ENCODE results near the gene ADAM20. TPM values are rescaled to one million over a fixed set of nuclear protein-coding genes. Genes with fewer than 3 reads are reported as not detected.

ADAM20 gene
- total RNA-seq, 1 donor from 2014 or later = 0.85 TPM

DNA sequence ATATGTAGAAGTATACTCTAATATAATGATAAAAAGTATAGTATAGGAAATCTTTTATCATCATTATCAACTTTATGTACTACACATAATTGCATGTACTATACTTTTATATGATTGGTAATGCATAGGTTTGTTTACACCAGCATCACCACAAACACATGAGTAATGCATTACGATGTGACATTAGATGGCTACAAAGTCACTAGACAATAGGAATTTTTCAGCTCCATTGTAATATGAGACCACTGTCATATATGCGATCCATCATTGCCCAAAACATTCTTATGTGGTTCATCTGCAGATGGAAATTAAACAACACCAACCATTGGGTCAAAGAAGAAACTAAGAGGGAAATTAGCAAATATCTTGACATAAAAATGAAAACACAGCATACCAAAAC, 4.4 kb downstream of the ADAM20 start:
- H3K9me3 Mint-ChIP-seq = peaks cover 7% of the 10 kb centered on the region
- TF ChIP-seq CTCF (conservative IDR thresholded peaks at IDR 0.05) = no peak
- no peak overlapping the region for H3K4me3 Mint-ChIP-seq
- H3K27ac Mint-ChIP-seq = no peak overlapping the region
- no peaks in the 10 kb centered on the region for H3K27me3 Mint-ChIP-seq
- H3K36me3 Mint-ChIP-seq = peaks cover 11% of the 10 kb centered on the region
- DNase-seq (ENCODE audit: extremely low spot score, unreplicated experiment) = no peak
- no peaks in the 10 kb centered on the region for H3K4me1 Mint-ChIP-seq (ENCODE audit: unreplicated experiment)

DNA sequence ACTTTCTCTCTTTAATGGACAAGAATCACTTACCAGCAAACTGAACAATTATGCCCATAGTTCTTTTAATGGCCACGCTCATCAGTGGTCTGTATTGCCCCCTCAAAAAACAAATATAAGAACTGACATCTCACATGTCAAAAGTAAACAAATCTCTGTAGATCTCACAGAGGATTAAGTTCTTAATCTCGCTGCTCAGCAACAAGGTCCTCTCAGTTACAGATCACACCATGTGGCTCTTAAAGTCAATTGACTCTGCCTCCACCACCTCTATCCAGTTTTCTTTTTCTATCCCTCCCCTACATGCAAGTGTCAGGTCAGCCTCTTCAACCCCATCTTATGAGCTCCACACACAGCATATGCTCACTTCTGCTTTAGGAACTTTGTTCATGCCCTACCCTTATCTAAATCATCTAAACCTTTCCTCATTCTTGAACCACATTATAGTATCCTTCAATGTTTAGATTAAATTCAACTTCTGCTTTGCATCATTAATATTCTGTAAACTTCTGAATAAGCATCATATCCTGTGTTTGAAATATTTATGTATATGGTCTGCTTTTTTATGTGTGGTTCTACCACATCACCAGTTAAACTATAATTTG, 7.2 kb downstream of the ADAM20 start:
- Mint-ChIP-seq H3K27me3 (no peaks in the 10 kb centered on the region), H3K27ac (no peak overlapping the region), H3K4me1 (ENCODE audit: unreplicated experiment) (no peaks in the 10 kb centered on the region), H3K36me3 (peaks cover 4% of the 10 kb centered on the region), H3K4me3 (no peak overlapping the region), H3K9me3 (no peaks in the 10 kb centered on the region)
- TF ChIP-seq CTCF (conservative IDR thresholded peaks at IDR 0.05) = no peak
- DNase-seq (ENCODE audit: extremely low spot score, unreplicated experiment) = no peak

GRCh38 chr14:70525691-70526090, 9.1 kb downstream of the ADAM20 start:
- no peak for DNase-seq (ENCODE audit: extremely low spot score, unreplicated experiment)
- H3K27ac Mint-ChIP-seq = no peak overlapping the region
- peaks cover 2% of the 10 kb centered on the region for H3K36me3 Mint-ChIP-seq
- TF ChIP-seq CTCF (conservative IDR thresholded peaks at IDR 0.05) = no peak
- H3K4me3 Mint-ChIP-seq = no peak overlapping the region
- no peaks in the 10 kb centered on the region for H3K9me3 Mint-ChIP-seq
- no peaks in the 10 kb centered on the region for H3K4me1 Mint-ChIP-seq (ENCODE audit: unreplicated experiment)
- H3K27me3 Mint-ChIP-seq = no peaks in the 10 kb centered on the region

- peaks cover 4% of the 10 kb centered on the region for H3K36me3 Mint-ChIP-seq
- TF ChIP-seq CTCF (conservative IDR thresholded peaks at IDR 0.05) = no peak
- DNase-seq (ENCODE audit: extremely low spot score, unreplicated experiment) = no peak
- no peaks in the 10 kb centered on the region for H3K27me3 Mint-ChIP-seq
- H3K9me3 Mint-ChIP-seq = no peaks in the 10 kb centered on the region
- H3K27ac Mint-ChIP-seq = no peak overlapping the region
- H3K4me1 Mint-ChIP-seq (ENCODE audit: unreplicated experiment) = no peaks in the 10 kb centered on the region
- no peak overlapping the region for H3K4me3 Mint-ChIP-seq
Measured at GRCh38 chr14:70515811-70516210, 19.0 kb downstream of the ADAM20 start.

DNA sequence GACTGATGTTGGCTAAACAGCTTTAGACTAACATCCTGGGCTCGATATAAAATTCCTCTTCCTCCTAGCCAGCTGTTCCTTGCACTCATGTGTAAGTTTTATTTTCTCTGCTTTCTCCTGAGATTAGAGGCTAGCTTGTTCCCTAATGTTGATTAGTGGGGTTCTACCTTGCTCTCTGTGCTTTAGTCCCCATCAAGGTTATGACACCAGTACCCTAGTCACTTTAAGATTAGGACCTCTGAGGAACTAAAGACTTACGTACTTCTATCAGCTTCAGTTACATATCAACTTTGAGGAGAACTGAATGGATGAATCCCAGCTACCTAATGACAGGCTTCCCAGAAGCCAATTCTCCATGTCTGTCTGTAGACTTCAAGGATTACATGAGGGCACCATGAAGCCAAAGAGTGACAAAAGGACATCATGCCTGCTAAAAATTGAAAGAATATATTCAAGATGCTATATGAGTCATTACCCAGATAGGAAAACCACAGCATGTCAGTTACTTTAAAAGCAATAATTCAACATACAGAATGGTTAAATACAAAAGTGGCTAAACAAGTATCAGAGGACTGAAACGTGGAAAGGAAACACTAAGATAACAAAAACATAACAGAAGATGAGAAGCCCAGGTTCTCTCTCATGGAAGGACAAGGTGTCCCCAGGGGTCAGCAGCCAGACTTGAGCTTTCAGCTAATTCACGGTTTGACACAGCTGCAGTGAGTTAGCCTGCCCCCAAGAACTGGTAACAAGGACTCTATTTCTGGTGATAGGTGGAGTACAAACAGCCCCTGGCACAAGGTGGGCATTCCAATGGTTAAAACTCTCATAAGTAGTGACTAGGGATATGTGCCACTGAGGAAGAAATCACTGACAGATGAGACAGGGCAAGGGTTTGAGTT, 20.4 kb downstream of the ADAM20 start:
- Mint-ChIP-seq H3K27ac (no peak overlapping the region), H3K4me3 (no peak overlapping the region), H3K9me3 (no peaks in the 10 kb centered on the region), H3K27me3 (no peaks in the 10 kb centered on the region), H3K4me1 (ENCODE audit: unreplicated experiment) (no peaks in the 10 kb centered on the region), H3K36me3 (no peaks in the 10 kb centered on the region)
- TF ChIP-seq CTCF (conservative IDR thresholded peaks at IDR 0.05) = no peak
- no peak for DNase-seq (ENCODE audit: extremely low spot score, unreplicated experiment)
